K562 (cell line): ENCODE results near the gene POLG. TPM values are rescaled to one million over a fixed set of nuclear protein-coding genes. Genes with fewer than 3 reads are reported as not detected.

Experiments
- ATAC-seq: fragments of 200-7000 bp; cut with Tn5 transposase; 3 replicates; pipeline ENCODE4 v1.9.1; 2020; ENCODE audit warnings: moderate library complexity
- BruUV-seq: library from RNA; stranded (reverse); fragments of 400-500 nt; replicated peaks from 2 replicates; lab custom pipeline; 2021; lab: Mats Ljungman, UMichigan
- CTCF ChIA-PET: fragments of 300-600 bp; formaldehyde crosslinking; extraction: SDS; loops from one replicate; lab custom pipeline; 2021; ENCODE audit warnings: low intra/inter-chr PET ratio; lab: Yijun Ruan, JAX
- POLR2A ChIA-PET: fragments of 300-600, 350-650 bp; sonication (Branson Sonifier 250); formaldehyde crosslinking; extraction: SDS; loops from one replicate; lab custom pipeline; 2021; ENCODE audit warnings: antibody characterized with exemption, inconsistent platforms; lab: Yijun Ruan, JAX
- DNase-seq, 4 experiments: peaks; one replicate each; pipeline versions ENCODE4 v3.0.0 to v3.0.0-alpha.2; 2011 to 2018; ENCODE audit warnings: low spot score in 3 of 4, mixed read lengths in 3 of 4; ENCODE audit errors: extremely low read depth in 1 of 4
- FAIRE-seq: peaks from 2 replicates; lab custom pipeline; 2011; peaks lifted over from hg19 to GRCh38; lab: Jason Lieb, UNC
- H2AFZ ChIP-seq: 2 replicates; pipeline ENCODE4 v1.6.0; 2011; ENCODE audit warnings: low read depth, low read length, control low read depth, inconsistent platforms
- H3K27ac ChIP-seq: fragments of 200-600 bp; 3 replicates; pipeline ENCODE4 v1.8.0; 2011; ENCODE audit warnings: low read depth, mild to moderate bottlenecking, control low read depth, inconsistent platforms, low read length, moderate library complexity, mixed read lengths; ENCODE audit errors: extremely low read depth
- H3K27me3 ChIP-seq, 2 experiments: fragments of 300-600 bp in 1 of 2; 2 replicates in 1 of 2; 3 replicates in 1 of 2; pipeline versions ENCODE4 v1.6.0 to v1.8.0; 2011; ENCODE audit warnings: inconsistent platforms in 2 of 2, low read length in 2 of 2, mild to moderate bottlenecking in 1 of 2, mixed read lengths in 1 of 2, moderate library complexity in 1 of 2; ENCODE audit not compliant: control insufficient read depth in 2 of 2, insufficient read depth in 2 of 2
- H3K36me3 ChIP-seq: fragments of 300-600 bp; 3 replicates; pipeline ENCODE4 v1.8.0; 2011; ENCODE audit warnings: mild to moderate bottlenecking, low read length, inconsistent platforms; ENCODE audit not compliant: control insufficient read depth, insufficient read depth
- H3K4me1 ChIP-seq, 2 experiments: fragments of 200-600 bp in 1 of 2; replicated peaks in 1 of 2; 2 replicates in 1 of 2; 3 replicates in 1 of 2; pipeline versions ENCODE4 v1.5.1 to v1.8.0; 2011; ENCODE audit warnings: inconsistent platforms in 2 of 2, low read length in 2 of 2, mild to moderate bottlenecking in 1 of 2, mixed read lengths in 1 of 2, moderate library complexity in 1 of 2; ENCODE audit not compliant: control insufficient read depth in 2 of 2, insufficient read depth in 2 of 2
- H3K4me2 ChIP-seq: 2 replicates; pipeline ENCODE4 v1.6.1; 2011; ENCODE audit warnings: low read length, control low read depth, inconsistent platforms, mixed read lengths; ENCODE audit not compliant: insufficient read depth
- H3K4me3 ChIP-seq: fragments of 200-600 bp; sonication (generic), shearing (Covaris generic); 2 replicates; pipeline ENCODE4 v1.5.1; 2016; ENCODE audit warnings: control low read depth, inconsistent platforms
- H3K79me2 ChIP-seq: fragments of 200-600 bp; 3 replicates; pipeline ENCODE4 v1.8.0; 2011; ENCODE audit warnings: low read length, inconsistent platforms; ENCODE audit not compliant: control insufficient read depth, insufficient read depth
- H3K9ac ChIP-seq, 2 experiments: 2 replicates each; pipeline versions ENCODE4 v1.6.0 to v1.6.1; 2011; ENCODE audit warnings: low read depth in 2 of 2, low read length in 2 of 2, control low read depth in 1 of 2, inconsistent platforms in 1 of 2, mild to moderate bottlenecking in 1 of 2, mixed read lengths in 1 of 2; ENCODE audit not compliant: insufficient read depth in 1 of 2
- H3K9me1 ChIP-seq: one replicate; pipeline ENCODE4 v1.6.0; 2011; ENCODE audit warnings: inconsistent platforms, mild to moderate bottlenecking, low read length, moderate library complexity; ENCODE audit not compliant: control insufficient read depth, insufficient read depth
- H3K9me3 ChIP-seq: replicated peaks from 2 replicates; pipeline ENCODE4 v1.5.1; 2011; ENCODE audit warnings: low read depth, low read length, inconsistent platforms; ENCODE audit not compliant: control insufficient read depth, insufficient read depth
- H4K20me1 ChIP-seq: replicated peaks from 2 replicates; pipeline ENCODE4 v1.6.1; 2011; ENCODE audit warnings: low read length, inconsistent platforms, mixed read lengths; ENCODE audit not compliant: control insufficient read depth, insufficient read depth
- EHMT2 ChIP-seq: fragments of 450-650 bp; IDR thresholded peaks from 2 replicates; pipeline ENCODE4 v1.6.1; 2018; ENCODE audit warnings: antibody characterized with exemption
- HES1 ChIP-seq: fragments of 450-650 bp; IDR thresholded peaks from 2 replicates; pipeline ENCODE4 v1.6.1; 2016; ENCODE audit warnings: low read depth, mild to moderate bottlenecking, moderate library complexity
- NFIC ChIP-seq: fragments of 450-650 bp; IDR thresholded peaks from 2 replicates; pipeline ENCODE4 v1.6.1; 2017; ENCODE audit warnings: mild to moderate bottlenecking, inconsistent platforms
- REST ChIP-seq, 2 experiments: fragments of 450-650 bp; formaldehyde crosslinking in 1 of 2; IDR thresholded peaks; 2 replicates each; pipeline versions ENCODE4 v1.4.0 to v1.6.1; 2014 to 2020; ENCODE audit warnings: mild to moderate bottlenecking in 2 of 2, borderline replicate concordance in 1 of 2, low read depth in 1 of 2
- WGBS: fragments of 100-300 bp; shearing (Covaris generic); methylation state at CpG from one replicate; pipeline ENCODE4 v1.1.6; 2016; ENCODE audit warnings: low coverage, mixed read lengths; ENCODE audit not compliant: insufficient coverage; ENCODE audit errors: missing lambda C conversion rate; 5-methylcytosine and 5-hydroxymethylcytosine counted together
- in situ Hi-C: fragments of 300-500 bp; cut with MboI; formaldehyde crosslinking; loops from 4 replicates; pipeline ENCODE4 v1.15.0; 2018; ENCODE audit warnings: inconsistent platforms, mixed read lengths
- intact Hi-C: fragments of 100-400 bp; cut with micrococcal nuclease; formaldehyde crosslinking; loops from 2 replicates; pipeline ENCODE4 v1.14.2; 2022
- polyA plus RNA-seq, 8 experiments: library from polyadenylated mRNA; depleted of rRNA in 4 of 8; stranded (reverse) in 5 of 8; unstranded in 3 of 8; fragments of >200 nt; fragmentation: Nextera tagmentation in 2 of 8; fragmentation: Illumina TruSeq in 1 of 8; extraction: Ambion mirVana in 2 of 8; extraction: Trizol in 1 of 8; gene quantifications; 2 replicates each; pipeline versions ENCODE4 v1.2.1 to v1.2.3, GENCODE V29; 2011 to 2014; ENCODE audit warnings: inconsistent platforms in 1 of 8, missing spikeins in 1 of 8
- total RNA-seq, 7 experiments: library from RNA; depleted of rRNA in 6 of 7; stranded (reverse); fragments of >200 nt in 6 of 7; fragmentation: Illumina TruSeq in 2 of 7; extraction: Trizol in 2 of 7; gene quantifications; 2 replicates each; pipeline versions ENCODE4 v1.2.1 to v1.2.3, GENCODE V29; 2011 to 2021; ENCODE audit warnings: low replicate concordance in 1 of 7

Gene POLG
- total and polyA plus RNA-seq, 9 of the 15 experiments (the other 6 are each of a cell fraction or from before 2014, with no cell fraction given), result 15.2 to 83.8 (median 38.6) TPM

DNA sequence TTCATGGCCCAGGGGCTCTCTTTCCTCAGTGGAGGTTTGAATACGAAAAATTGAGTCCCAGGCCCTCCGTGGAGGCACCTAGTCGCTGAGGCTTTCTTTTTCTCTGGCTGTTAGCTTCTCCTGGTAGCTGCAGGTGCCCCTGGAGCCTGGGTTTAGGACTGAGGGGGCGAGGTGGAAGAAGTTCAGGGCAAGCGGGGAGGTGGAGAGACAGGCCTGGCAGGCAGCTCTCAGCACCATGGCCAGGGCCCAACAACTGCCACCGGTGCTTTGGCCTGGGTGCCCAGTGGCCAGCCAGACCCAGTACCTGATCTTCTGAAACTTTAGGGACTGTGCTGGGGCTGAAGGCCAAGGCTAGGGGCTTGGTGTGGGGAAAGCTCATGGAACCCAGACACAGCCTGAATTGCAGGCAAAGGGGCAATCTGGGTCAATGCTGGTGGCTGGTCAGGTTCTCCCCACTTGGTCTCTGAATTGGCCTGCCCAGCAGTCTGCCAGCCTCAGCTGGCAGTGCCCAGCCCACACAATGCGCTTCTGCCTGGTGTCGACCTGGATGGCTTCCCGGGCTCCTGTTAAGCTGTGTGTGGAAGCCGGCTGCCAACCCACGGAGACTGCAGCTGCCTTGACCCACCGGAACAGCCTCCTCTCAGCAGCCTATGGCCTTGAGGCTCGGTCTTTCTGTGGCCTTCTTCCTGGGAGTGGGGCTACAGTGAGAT, 30.3 kb upstream of the POLG start:
- 0 out of 2 replicates have a peak, but pooled peaks have one; percentile 23 for TF ChIP-seq EHMT2
- TF ChIP-seq REST (IDR thresholded peaks at IDR 0.05; ENCODE audit: borderline replicate concordance), result peak; percentile 75
- no peak for TF ChIP-seq REST (CRISPR knock-in tag; IDR thresholded peaks at IDR 0.05; ENCODE audit: low read depth)
- TF ChIP-seq HES1, result no peak
- TF ChIP-seq NFIC, result no peak
- TF ChIP-seq, all 486 proteins: peak for 2
- ATAC-seq, result no peak
- H3K9ac ChIP-seq, result no peak overlapping the region
- H3K4me2 ChIP-seq, result no peak overlapping the region
- H3K4me3 ChIP-seq, result no peak overlapping the region
- H3K27me3 ChIP-seq, result peaks cover 67 to 93% of the 10 kb centered on the region in 2 experiments
- FAIRE-seq, result no peak
- intact Hi-C loops (no loop called here), in situ Hi-C loops (loop anchor here (5.0 kb wide), 1 partner anchor 42 kb away; no protein-coding TSS in a partner anchor)
- no TSS peak for BruUV-seq
- H3K79me2 ChIP-seq, result no peaks in the 10 kb centered on the region
- H3K4me1 ChIP-seq, result peaks cover 0 to 35% of the 10 kb centered on the region in 2 experiments; a peak in 3 of 5 replicates
- ChIA-PET POLR2A (interaction anchor here (0.6 to 1.1 kb wide), 3 partner anchors 18 to 78 kb away, joined by 3 to 5 read pairs (median 3); no protein-coding TSS in a partner anchor), CTCF (no interaction called here)
- no peak overlapping the region for H2AFZ ChIP-seq
- H3K27ac ChIP-seq, result no peak overlapping the region
- H3K36me3 ChIP-seq, result no peaks in the 10 kb centered on the region
- H4K20me1 ChIP-seq, result peaks cover 15% of the 10 kb centered on the region
- 1% methylated on average over 13 of the region's 13 CpGs for WGBS
- H3K9me1 ChIP-seq, result peaks cover 4% of the 10 kb centered on the region
- no peak for DNase-seq
- H3K9me3 ChIP-seq, result no peaks in the 10 kb centered on the region
